Measurements from ENCODE around the gene TYMP. TPM values are rescaled to one million over a fixed set of nuclear protein-coding genes. Genes with fewer than 3 reads are reported as not detected.

TYMP gene
- total RNA-seq, 4 donors from 2014 or later: 18.5 to 55.1 (median 39.3) TPM

- H3K4me3 ChIP-seq: no peak overlapping the region
- peaks cover 0 to 42% of the 10 kb centered on the region in 2 donors for H3K36me3 ChIP-seq
- no peak for ATAC-seq
- TF ChIP-seq EP300 (IDR thresholded peaks at IDR 0.05) (no peak), CTCF (IDR thresholded peaks at IDR 0.05) (no peak), POLR2AphosphoS5 (IDR thresholded peaks at IDR 0.05) (no peak), POLR2A (IDR thresholded peaks at IDR 0.05) (no peak)
- H3K4me1 ChIP-seq: peaks cover 4 to 44% (median 23%) of the 10 kb centered on the region in 3 donors
- no peak overlapping the region for H3K27ac ChIP-seq
- no CpG with 5 or more reads among the region's 14 CpGs for WGBS, 2 donors (ENCODE audit: low coverage in 1 of 2)
- H3K27me3 ChIP-seq: no peaks in the 10 kb centered on the region
- no peaks in the 10 kb centered on the region for H3K9me3 ChIP-seq
Measured at GRCh38 chr22:50505276-50505775, 24.5 kb downstream of the TYMP start.

- Histone ChIP-seq H3K27ac (no peak overlapping the region), H3K4me1 (peaks cover 4 to 36% (median 23%) of the 10 kb centered on the region in 3 donors), H3K9me3 (no peaks in the 10 kb centered on the region), H3K36me3 (peaks cover 0 to 42% of the 10 kb centered on the region in 2 donors), H3K4me3 (no peak overlapping the region), H3K27me3 (no peaks in the 10 kb centered on the region)
- TF ChIP-seq POLR2A (IDR thresholded peaks at IDR 0.05): no peak
- TF ChIP-seq EP300 (IDR thresholded peaks at IDR 0.05): no peak
- TF ChIP-seq CTCF (IDR thresholded peaks at IDR 0.05): no peak
- TF ChIP-seq POLR2AphosphoS5 (IDR thresholded peaks at IDR 0.05): no peak
- WGBS, 2 donors (ENCODE audit: low coverage in 1 of 2): no CpG with 5 or more reads among the region's 44 CpGs
- no peak for ATAC-seq
Measured at GRCh38 chr22:50504369-50505211, 25.2 kb downstream of the TYMP start.

DNA sequence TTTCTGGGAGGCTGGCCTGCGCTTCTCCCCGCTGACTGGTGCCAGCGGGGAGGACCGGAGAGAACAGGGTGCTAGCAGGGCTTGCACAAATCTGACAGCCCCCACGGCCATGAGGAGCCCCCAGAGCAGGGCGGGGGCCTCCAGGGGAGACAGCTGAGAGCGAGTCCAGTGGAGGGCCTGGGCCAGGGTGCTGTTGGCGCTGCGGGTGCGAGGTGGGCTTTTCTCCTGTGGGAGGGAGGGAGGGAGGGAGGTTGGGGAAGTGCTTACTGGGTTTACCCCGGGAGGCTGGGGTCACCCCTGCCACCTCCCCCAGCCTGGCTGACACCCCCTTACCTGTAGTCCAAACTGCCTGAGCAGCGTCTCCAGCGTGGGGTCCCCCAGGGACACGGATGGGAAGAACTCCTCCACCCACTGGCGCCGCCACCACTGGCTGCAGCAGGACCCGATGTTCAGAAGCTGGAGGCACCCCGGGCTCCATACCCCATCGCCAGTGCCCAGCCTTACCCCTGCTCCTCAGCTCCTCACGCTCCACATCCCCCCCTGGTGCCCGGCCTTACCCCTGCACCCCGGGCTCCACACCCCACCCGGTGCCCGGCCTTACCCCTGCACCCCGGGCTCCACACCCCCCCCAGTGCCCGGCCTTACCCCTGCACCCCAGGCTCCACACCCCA lies 26.2 kb downstream of the TYMP start:
- peaks cover 0 to 42% of the 10 kb centered on the region in 2 donors for H3K36me3 ChIP-seq
- no peaks in the 10 kb centered on the region for H3K27me3 ChIP-seq

DNA sequence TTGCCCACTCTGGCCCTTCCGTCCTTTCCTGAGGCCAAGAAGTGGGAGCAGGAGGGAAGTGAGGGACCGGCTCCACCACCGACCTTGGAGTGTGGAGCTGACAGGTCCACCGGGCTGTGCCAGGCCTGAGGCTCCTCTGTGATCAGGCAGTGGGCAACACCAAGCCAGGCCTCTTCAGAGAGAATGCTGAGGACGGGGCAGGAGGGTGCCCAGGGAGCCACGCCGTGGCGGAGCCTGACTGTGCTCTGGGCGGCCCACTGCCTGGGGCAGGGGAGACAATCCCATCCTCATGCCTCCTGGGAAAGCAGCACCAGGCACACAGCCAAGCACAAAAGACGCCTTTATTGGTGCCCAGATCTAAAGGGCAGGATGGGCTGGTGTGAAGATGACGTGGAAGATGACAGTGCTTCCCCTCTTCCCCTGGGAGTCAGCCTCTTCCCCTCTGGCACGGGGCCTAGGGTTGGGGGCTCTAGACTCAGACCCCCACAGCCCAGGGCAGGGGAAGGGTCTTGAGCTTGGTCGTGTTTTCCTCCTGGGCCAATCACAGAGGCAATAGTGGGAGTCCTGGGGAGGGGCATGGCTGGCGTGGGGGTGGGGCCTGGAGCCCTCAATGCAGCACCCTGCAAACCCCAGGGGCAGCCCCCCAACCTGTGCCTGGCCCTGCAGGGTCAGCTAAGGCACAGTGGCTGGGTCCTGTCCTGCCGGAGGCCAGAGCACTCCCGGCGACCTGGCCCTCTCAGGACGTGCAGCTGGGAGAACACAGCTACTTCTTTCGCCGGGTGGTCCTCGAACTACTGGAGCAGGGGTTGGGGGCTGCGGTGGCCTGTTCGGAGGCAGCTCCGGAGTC lies 27.0 kb downstream of the TYMP start:
- no peak overlapping the region for H3K27ac ChIP-seq
- 45 to 100% methylated on average over 1 to 2 of the region's 24 CpGs for WGBS, 2 donors (ENCODE audit: low coverage in 1 of 2)
- ATAC-seq: no peak
- H3K27me3 ChIP-seq: no peaks in the 10 kb centered on the region
- H3K4me1 ChIP-seq: peaks cover 4 to 30% (median 14%) of the 10 kb centered on the region in 3 donors
- TF ChIP-seq POLR2AphosphoS5 (IDR thresholded peaks at IDR 0.05): no peak
- no peak for TF ChIP-seq POLR2A (IDR thresholded peaks at IDR 0.05)
- no peak for TF ChIP-seq CTCF (IDR thresholded peaks at IDR 0.05)
- TF ChIP-seq EP300 (IDR thresholded peaks at IDR 0.05): no peak
- H3K9me3 ChIP-seq: no peaks in the 10 kb centered on the region
- H3K36me3 ChIP-seq: peaks cover 0 to 42% of the 10 kb centered on the region in 2 donors
- no peak overlapping the region for H3K4me3 ChIP-seq

More for the DNA sequence above, 26.2 kb downstream of the TYMP start:
- TF ChIP-seq POLR2AphosphoS5 (IDR thresholded peaks at IDR 0.05) (no peak), EP300 (IDR thresholded peaks at IDR 0.05) (no peak), CTCF (IDR thresholded peaks at IDR 0.05) (no peak), POLR2A (IDR thresholded peaks at IDR 0.05) (no peak)
- Histone ChIP-seq H3K4me3 (no peak overlapping the region), H3K9me3 (no peaks in the 10 kb centered on the region), H3K4me1 (peaks cover 4 to 28% (median 14%) of the 10 kb centered on the region in 3 donors), H3K27ac (no peak overlapping the region)
- WGBS, 2 donors (ENCODE audit: low coverage in 1 of 2): 80% methylated on average over 3 of the region's 26 CpGs; no CpG with 5 or more reads in 1 of the 2 donors
- ATAC-seq: no peak
